Measurements from ENCODE around the gene PLTP.
"Not testable (repeated sequence)": the region's sequence is repeated elsewhere in the genome, so short reads cannot be mapped to it uniquely, and the experiment has no call there.

The PLTP gene

GRCh38 chr20:45883100-45883469, 28.9 kb downstream of the PLTP start:
- in situ Hi-C loops (cut with HindIII; ENCODE audit: low sequenced_read_pairs), result no loop called here

GRCh38 chr20:45882469-45883099, 29.4 kb downstream of the PLTP start:
- in situ Hi-C loops (cut with HindIII; ENCODE audit: low sequenced_read_pairs), result no loop called here

DNA sequence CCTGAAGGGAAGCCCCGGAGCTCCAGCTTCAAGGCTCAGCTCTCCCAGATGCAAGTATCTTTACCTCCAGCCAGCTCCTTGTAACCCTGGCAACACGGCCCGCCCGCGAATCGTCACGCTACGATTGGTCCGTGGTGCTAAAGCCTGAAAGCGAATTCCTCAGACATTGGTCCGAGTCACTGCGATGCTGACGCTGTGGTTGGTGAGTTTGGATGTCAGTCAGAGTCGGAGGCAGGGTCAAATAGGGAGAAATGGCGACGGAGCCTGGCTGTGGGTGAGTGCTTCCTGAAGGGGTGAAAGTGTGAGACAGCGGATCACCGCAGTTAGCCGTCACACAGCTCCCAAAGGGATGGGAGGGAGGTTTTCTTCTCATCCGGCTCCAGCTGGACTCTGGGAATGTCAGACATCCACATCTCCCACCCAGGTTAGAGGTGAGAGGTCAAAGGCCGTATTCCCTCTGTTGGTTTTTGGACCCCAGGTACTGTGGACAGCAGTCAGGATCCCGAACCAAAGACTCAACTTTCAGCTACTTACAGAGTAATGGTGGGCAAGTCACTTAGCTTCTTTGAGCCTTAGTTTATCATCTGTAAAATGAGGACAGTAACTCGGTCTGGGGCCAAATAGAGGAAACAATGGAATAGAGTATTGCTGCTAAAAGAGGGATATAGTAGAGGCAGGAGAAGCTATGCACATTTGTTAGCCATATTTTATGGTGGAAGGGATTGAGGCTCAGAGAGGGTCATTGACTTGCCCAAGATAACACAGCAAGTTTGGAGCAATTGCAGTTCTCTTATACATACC, 30.8 kb downstream of the PLTP start, which contains the start of gene ZSWIM1:
ZSWIM1 (plus strand) TSS at position 240 of the 801 bp plus-strand sequence. CDS start 1,366 bp downstream, outside the sequence.
- in situ Hi-C loops (cut with HindIII; ENCODE audit: low sequenced_read_pairs), result no loop called here

DNA sequence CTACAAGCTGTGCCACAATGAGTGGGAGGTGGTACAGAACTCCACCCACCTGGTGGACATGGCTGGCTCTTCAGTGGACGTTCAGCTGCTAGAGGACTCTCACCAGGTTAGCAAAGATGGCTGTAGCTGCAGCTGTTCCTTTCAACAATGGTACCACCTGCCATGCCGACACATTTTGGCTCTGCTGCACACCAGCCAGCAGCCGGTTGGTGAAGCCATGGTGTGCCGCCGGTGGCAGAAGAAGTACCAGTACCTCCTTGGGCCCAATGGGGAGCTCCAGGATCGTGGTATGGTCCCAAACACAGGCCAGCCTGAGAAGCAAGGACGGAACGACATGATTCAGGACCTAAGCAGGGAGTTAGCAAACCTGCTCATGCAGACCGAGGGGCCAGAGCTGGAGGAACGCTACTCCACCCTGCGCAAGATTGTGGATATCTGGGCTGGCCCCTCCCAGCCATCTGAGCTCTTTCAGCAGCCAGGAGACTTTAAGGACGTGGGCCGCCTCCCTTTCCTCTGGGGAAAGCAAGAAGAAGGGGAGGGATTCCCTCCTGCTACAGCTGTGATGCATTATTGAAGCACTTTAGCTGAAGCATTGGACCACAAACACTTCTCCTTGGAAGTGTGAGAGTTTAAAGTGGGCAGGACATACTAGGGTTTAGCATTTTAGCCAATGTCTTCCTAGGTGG, 33.7 kb downstream of the PLTP start:
- in situ Hi-C loops (cut with HindIII; ENCODE audit: low sequenced_read_pairs), result no loop called here

- in situ Hi-C loops (cut with HindIII; ENCODE audit: low sequenced_read_pairs), result no loop called here
Observed at GRCh38 chr20:45874576-45874975, 37.4 kb downstream of the PLTP start.

- in situ Hi-C loops (cut with HindIII; ENCODE audit: low sequenced_read_pairs), result not testable (repeated sequence)
Observed at GRCh38 chr20:45874104-45874481, 37.9 kb downstream of the PLTP start.

- in situ Hi-C loops (cut with HindIII; ENCODE audit: low sequenced_read_pairs), result no loop called here
Observed at GRCh38 chr20:45873409-45874103, 38.4 kb downstream of the PLTP start.

GRCh38 chr20:45872626-45873025, 39.3 kb downstream of the PLTP start:
- in situ Hi-C loops (cut with HindIII; ENCODE audit: low sequenced_read_pairs), result no loop called here

DNA sequence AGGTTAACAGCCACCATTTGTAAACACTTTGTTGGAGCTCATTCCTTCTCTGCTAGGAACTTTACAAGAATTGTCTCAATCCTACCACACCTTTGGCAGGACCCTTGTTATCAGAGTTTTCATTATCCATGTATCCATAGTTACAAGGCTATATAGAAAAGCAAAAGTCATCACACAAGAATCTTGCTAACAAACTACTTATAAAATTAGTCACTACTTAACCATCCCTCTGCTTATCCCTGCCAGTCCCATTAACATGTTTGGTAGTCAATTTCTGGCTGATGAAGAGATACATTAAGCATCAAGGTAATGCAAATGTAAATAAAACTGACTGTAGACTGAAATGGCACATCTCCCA, 44.2 kb downstream of the PLTP start:
- in situ Hi-C loops (cut with HindIII; ENCODE audit: low sequenced_read_pairs), result no loop called here

DNA sequence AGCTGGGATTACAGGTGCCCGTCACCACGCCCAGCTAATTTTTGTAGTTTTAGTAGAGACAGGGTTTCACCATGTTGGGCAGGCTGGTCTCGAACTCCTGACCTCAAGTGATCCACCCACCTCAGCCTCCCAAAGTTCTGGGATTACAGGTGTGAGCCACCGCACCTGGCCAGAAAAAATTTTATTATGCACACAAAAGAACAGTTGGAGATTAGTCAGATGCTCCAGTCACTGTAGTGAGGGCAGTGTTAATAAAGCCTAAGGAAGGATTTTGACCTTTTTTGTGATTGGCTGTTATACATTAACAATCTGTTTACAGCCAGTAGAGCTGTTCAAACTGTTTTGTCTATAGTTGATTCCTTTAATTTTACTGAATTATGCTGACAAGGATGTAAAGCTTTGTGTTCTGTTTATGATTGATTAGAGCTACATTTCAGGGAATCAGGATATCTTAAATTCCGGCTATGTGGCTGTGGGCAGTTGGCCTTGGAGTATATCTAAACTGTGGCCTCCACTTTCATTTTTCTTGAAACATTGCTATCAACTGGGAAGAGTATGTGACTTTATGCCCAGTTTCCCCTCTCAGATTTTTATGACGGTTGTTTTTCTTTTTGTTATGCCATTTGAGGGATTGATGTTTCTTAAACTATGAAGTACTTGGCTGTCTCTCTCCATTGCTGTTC, 44.7 kb downstream of the PLTP start:
- in situ Hi-C loops (cut with HindIII; ENCODE audit: low sequenced_read_pairs), result no loop called here

DNA sequence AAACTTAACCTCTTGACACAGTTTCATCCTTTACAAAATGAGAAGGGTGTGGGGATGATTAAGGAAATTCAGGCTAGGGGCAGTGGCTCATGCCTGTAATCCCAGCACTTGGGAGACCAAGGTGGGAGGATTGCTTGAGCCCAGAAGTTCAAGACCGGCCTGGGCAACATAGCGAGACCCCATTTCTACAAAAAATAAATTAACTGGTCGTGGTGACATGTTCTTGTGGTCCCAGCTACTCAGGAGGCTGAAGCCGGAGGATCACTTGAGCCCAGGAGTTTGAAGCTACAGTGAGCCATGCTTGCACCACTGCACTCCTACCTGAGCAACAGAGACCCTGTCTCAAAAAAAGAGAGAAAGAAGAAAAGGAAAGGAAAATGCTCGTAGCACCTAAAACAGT, 45.5 kb downstream of the PLTP start:
- in situ Hi-C loops (cut with HindIII; ENCODE audit: low sequenced_read_pairs), result no loop called here

DNA sequence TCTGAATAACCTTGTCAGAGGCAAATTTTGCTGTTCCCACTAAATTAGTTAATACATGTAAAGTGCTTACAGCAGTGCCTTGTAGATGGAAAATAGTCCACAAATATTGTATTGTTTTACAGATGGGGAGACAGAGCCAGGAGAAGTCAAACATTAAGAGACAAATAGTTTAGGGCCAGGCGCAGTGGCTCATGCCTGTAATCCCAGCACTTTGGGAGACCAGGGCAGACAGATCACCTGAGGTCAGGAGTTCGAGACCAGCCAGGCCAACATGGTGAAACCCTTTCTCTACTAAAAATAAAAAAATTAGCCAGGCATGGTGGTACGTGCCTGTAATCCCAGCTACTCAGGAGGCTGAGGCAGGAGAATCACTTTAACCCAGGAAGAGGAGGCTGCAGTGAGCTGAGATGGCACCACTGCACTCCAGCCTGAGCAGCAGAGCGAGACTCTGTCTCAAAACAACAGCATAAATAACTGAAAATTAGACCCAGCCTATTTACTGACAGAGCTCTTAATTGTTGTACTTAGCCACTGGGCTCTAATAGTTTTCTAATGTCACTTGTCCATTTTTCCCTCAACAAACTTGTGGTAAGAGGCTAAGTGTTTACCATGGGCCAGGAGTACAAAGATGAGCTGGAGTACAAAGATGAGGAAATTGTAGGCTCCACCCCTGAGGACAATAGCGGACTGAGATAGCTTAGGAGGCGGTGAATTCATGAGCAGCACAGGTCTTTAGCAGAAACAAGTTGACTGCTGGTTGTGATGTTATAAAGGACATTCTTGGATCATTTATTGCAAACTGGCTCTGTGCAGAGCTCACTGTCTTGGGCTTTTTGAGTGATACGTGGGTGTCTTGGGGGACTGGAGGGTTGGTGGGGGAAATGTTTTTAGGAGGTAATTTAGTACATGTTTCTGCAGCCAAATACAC, 48.1 kb downstream of the PLTP start:
- in situ Hi-C loops (cut with HindIII; ENCODE audit: low sequenced_read_pairs), result no loop called here

DNA sequence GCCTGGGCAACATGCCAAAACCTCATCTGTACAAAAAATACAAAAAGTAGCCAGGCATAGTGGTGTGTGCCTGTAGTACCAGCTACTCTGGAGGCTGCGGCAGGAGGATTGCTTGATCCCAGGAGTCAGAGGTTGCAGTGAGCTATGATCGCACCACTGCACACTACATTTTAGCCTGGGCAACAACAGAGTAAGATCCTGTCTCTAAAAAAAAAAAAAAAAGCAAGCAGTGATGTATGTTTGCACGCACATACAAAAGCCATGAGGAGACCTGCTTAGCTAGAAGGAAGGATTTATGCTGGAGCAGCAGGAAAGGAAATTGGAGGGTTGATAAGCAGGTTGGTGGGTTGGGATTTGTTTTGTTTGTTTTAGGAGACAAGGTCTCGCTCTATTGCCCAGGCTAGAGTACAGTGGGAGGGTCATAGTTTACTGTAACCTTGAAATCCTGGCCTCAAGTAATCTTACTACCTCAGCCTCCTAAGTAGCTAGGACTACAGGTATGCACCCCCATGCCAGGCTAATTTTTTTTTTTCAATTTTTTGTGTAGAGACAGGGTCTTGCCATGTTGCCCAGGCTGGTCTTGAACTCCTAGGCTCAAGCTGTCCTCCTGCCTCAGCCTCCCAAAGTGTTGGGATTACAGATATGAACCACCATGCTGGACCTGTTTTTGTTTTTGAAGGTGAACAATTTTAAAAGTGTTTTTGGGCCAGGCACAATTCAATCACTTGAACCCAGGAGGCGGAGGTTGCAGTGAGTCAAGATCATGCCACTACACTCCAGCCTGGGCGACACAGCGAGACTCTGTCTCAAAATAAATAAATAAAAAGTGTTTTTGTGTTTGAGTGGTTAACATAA, 50.5 kb downstream of the PLTP start:
- in situ Hi-C loops (cut with HindIII; ENCODE audit: low sequenced_read_pairs), result no loop called here

DNA sequence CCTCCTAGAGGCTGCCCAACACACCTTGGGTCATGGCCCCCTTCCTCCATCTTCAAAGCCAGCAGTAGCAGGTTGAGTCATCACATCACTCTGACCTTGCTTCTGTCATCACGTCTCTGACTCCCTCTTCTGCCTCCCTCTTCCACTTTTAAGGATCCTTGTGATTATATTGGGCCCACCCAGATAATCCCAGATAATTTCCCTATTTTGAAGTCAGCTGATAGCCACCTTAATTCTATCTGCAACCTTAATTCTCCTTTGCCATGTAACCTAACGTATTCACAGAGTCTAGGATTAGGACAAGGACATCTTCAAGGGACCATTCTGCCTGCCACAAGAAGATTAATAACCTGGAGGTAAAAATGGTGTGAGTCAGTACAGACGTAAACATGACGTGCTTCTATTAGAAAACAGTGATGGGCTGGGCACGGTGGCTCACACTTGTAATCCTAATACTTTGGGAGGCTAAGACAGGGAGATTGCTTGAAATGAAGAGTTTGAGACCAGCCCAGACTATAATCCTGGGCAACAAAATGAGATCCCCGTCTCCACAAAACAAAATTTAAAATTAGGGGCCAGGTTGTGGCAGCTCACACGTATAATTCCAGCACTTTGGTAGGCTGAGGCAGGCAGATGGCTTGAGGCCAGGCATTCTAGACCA, 51.3 kb downstream of the PLTP start:
- in situ Hi-C loops (cut with HindIII; ENCODE audit: low sequenced_read_pairs), result no loop called here

GRCh38 chr20:45859916-45860315, 52.0 kb downstream of the PLTP start:
- in situ Hi-C loops (cut with HindIII; ENCODE audit: low sequenced_read_pairs), result no loop called here

DNA sequence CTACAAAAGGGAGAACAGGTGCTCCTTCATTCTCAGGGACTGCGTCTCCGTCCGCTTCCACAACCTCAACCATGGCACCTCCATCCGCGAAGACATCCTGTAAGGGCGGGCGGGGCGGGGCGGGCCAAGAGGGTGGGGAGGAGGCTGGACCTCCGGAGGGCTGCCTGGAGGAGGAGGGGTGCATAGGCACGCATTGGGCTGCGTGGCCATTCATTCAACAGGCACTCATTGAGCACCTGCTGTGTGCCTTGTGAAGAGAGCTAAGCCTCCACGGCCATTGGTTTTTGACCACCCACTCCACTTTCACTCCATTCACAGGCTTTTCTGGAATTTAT, 54.1 kb downstream of the PLTP start:
- in situ Hi-C loops (cut with HindIII; ENCODE audit: low sequenced_read_pairs), result no loop called here

DNA sequence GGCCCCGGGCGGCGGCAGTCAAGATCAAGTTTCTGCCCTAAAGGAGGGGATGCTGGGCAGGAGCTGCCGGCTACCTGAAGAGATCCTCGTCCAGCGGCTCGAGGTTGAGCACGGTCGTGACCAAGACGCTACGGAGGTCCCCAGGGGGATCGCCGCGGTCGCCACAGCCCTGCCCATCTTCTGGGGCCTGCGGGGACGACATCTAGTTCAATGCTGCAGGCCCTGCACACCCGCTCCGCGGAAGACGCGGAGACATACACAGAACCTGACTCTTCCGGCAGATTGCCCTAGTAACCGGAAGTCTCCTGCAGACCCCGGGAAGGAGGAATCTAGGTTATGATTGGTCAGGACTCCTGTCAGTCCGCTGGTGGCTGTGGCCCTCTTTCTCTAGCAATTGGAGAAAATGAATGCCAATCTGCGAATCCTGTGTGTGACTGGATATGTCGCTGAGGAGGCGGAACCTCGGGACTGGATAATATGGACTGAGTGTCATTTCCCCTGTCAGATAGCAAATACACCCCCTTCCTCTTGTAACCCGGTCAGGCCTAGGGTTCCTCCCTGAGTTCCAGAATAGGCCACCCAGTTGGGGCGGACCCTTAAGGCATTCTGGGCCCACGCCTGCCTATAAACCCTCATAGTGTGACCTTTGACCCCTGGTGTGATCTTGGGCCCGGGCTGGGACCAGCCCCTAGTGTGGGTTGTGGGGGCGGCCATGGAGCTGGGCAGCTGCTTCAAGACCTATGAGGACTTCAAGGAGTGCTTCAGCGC, 54.7 kb downstream of the PLTP start, which contains the start of the genes ACOT8 and ZSWIM3:
ACOT8 (minus strand) TSS at position 279 of the 768 bp plus-strand sequence; CDS start at position 202, 77 bp downstream.
ZSWIM3 (plus strand) TSS at position 501 of the 768 bp plus-strand sequence; CDS start at position 713, 212 bp downstream.
- in situ Hi-C loops (cut with HindIII; ENCODE audit: low sequenced_read_pairs), result no loop called here
